Testis (tissue), 3 donors: ENCODE results near the gene TBX21. TPM values are rescaled to one million over a fixed set of nuclear protein-coding genes. Genes with fewer than 3 reads are reported as not detected.
A peak's percentile ranks its signal among the peaks of the same experiment; 100 is the strongest.

ENCODE experiments used
- DNase-seq: peaks from one replicate; pipeline ENCODE4 v3.0.0-alpha.2; 2019
- H3K27ac ChIP-seq, 2 donors: fragments of 200-600 bp; sonication (generic); one replicate each; pipeline ENCODE4 v1.5.1; 2019
- H3K27me3 ChIP-seq: fragments of 200-600 bp; sonication (generic); one replicate; pipeline ENCODE4 v1.5.1; 2019
- H3K36me3 ChIP-seq: fragments of 200-600 bp; sonication (generic); one replicate; pipeline ENCODE4 v1.5.1; 2017; ENCODE audit warnings: low read depth; ENCODE audit errors: missing control alignments
- H3K4me1 ChIP-seq: fragments of 200-600 bp; sonication (generic); one replicate; pipeline ENCODE4 v1.5.1; 2019
- H3K4me3 ChIP-seq, 2 donors: fragments of 200-600 bp; sonication (generic); one replicate each; pipeline ENCODE4 v1.5.1; 2017 to 2019
- H3K9me3 ChIP-seq: fragments of 200-600 bp; sonication (generic); one replicate; pipeline ENCODE4 v1.5.1; 2017
- CTCF ChIP-seq, 3 experiments: fragments of 450-650 bp in 2 of 3; fragments of 200-600 bp in 1 of 3; sonication (generic) in 1 of 3; IDR thresholded peaks; one replicate each; pipeline ENCODE4 v1.5.1; 2016 to 2019; ENCODE audit warnings: antibody characterized with exemption in 3 of 3, mild to moderate bottlenecking in 2 of 3, moderate library complexity in 1 of 3
- POLR2A ChIP-seq: fragments of 450-650 bp; IDR thresholded peaks from one replicate; pipeline ENCODE4 v1.6.1; 2017; ENCODE audit warnings: antibody characterized with exemption, mild to moderate bottlenecking, moderate library complexity
- WGBS, 2 donors: methylation state at CpG; one replicate each; pipeline ENCODE4 v1.1.5; 2018; 5-methylcytosine and 5-hydroxymethylcytosine counted together
- intact Hi-C: fragments of 100-400 bp; cut with DNase I; formaldehyde crosslinking; loops from one replicate; pipeline ENCODE4 v1.15.1; 2023; ENCODE audit warnings: low total_unique reads
- polyA plus RNA-seq: library from polyadenylated mRNA; stranded (reverse); fragments of 350-450 nt; fragmentation: Illumina TruSeq; extraction: RNeasy Lipid Tissue Mini Kit (QIAGEN cat#74804); gene quantifications from one replicate; pipeline ENCODE4 v1.2.3, GENCODE V29; 2014; ENCODE audit warnings: low read depth, low replicate concordance; ENCODE audit not compliant: insufficient read depth
- total RNA-seq, 2 donors: library from RNA; depleted of rRNA; stranded (reverse); fragments of >200 nt; gene quantifications; one replicate each; pipeline ENCODE4 v1.2.3, GENCODE V29; 2016

The TBX21 gene
- total and polyA plus RNA-seq, 3 donors from 2014 or later = 1.1 to 2.2 (median 1.8) TPM

- WGBS, 2 donors = 90 to 94% methylated on average over 3 to 4 of the region's 4 CpGs
- Histone ChIP-seq H3K36me3 (no peaks in the 10 kb centered on the region), H3K27me3 (no peaks in the 10 kb centered on the region), H3K4me3 (no peak overlapping the region), H3K27ac (no peak overlapping the region), H3K4me1 (peaks cover 4% of the 10 kb centered on the region), H3K9me3 (no peaks in the 10 kb centered on the region)
- intact Hi-C loops = no loop called here
- TF ChIP-seq POLR2A (no peak), CTCF (IDR thresholded peaks at IDR 0.05) (no peak)
- DNase-seq = no peak
Measured at GRCh38 chr17:47730681-47731080, 2.4 kb upstream of the TBX21 start.

GRCh38 chr17:47731396-47731795, 1.6 kb upstream of the TBX21 start:
- Histone ChIP-seq H3K36me3 (no peaks in the 10 kb centered on the region), H3K27me3 (no peaks in the 10 kb centered on the region), H3K4me3 (no peak overlapping the region), H3K9me3 (no peaks in the 10 kb centered on the region), H3K27ac (no peak overlapping the region), H3K4me1 (peaks cover 4% of the 10 kb centered on the region)
- intact Hi-C loops = no loop called here
- no peak for DNase-seq
- 83 to 84% methylated on average over 2 of the region's 2 CpGs for WGBS, 2 donors
- TF ChIP-seq CTCF (IDR thresholded peaks at IDR 0.05) (no peak), POLR2A (no peak)

GRCh38 chr17:47732399-47733046, 513 bp upstream of the TBX21 start:
- Histone ChIP-seq H3K9me3 (no peaks in the 10 kb centered on the region), H3K36me3 (no peaks in the 10 kb centered on the region), H3K4me3 (peak overlapping the region in 1 of 2 donors; percentile 56), H3K4me1 (peaks cover 4% of the 10 kb centered on the region), H3K27ac (no peak overlapping the region), H3K27me3 (no peaks in the 10 kb centered on the region)
- WGBS, 2 donors = 34% methylated on average over 8 to 11 of the region's 12 CpGs
- DNase-seq = no peak
- intact Hi-C loops = no loop called here
- no peak for TF ChIP-seq POLR2A
- TF ChIP-seq CTCF (IDR thresholded peaks at IDR 0.05) = no peak

- no peak for TF ChIP-seq CTCF (IDR thresholded peaks at IDR 0.05)
- no peak for TF ChIP-seq POLR2A
- H3K27ac ChIP-seq = no peak overlapping the region
- H3K4me1 ChIP-seq = peaks cover 4% of the 10 kb centered on the region
- 9 to 19% methylated on average over 18 to 50 of the region's 60 CpGs for WGBS, 2 donors
- no peaks in the 10 kb centered on the region for H3K27me3 ChIP-seq
- DNase-seq = no peak
- no peaks in the 10 kb centered on the region for H3K9me3 ChIP-seq
- intact Hi-C loops = no loop called here
- H3K4me3 ChIP-seq = peak overlapping the region; percentile 34 to 56
- H3K36me3 ChIP-seq = no peaks in the 10 kb centered on the region
Measured at GRCh38 chr17:47733674-47734410, 806 bp downstream of the TBX21 start.
